HL-60 (cell line): ENCODE results near the gene DNAH2.

Source experiments
- DNase-seq, 2 experiments: peaks; one replicate each; pipeline ENCODE4 v3.0.0-alpha.2; 2010 to 2020; ENCODE audit warnings: low read depth in 1 of 2, low spot score in 1 of 2
- H3K27ac ChIP-seq: fragments of 250-450 bp; sonication (Bioruptor Pico); replicated peaks from 2 replicates; pipeline ENCODE4 v1.5.1; 2020; ENCODE audit warnings: mild to moderate bottlenecking, moderate library complexity
- H3K27me3 ChIP-seq: fragments of 250-450 bp; sonication (Bioruptor Pico); 2 replicates; pipeline ENCODE4 v1.5.1; 2021; ENCODE audit warnings: mild to moderate bottlenecking, moderate library complexity; ENCODE audit not compliant: insufficient read depth, poor library complexity, severe bottlenecking
- H3K4me3 ChIP-seq: replicated peaks from 2 replicates; pipeline ENCODE4 v1.5.1; 2011; ENCODE audit warnings: mild to moderate bottlenecking, control low read depth, low read length; ENCODE audit not compliant: insufficient read depth
- CTCF ChIP-seq: IDR thresholded peaks from one replicate; pipeline ENCODE4 v1.5.1; 2011; ENCODE audit warnings: low read length, control low read depth, inconsistent platforms; ENCODE audit not compliant: insufficient read depth
- GABPA ChIP-seq: IDR thresholded peaks from 2 replicates; pipeline ENCODE4 v1.6.1; 2012; ENCODE audit warnings: low read depth
- POLR2AphosphoS5 ChIP-seq: IDR thresholded peaks from 2 replicates; pipeline ENCODE4 v1.6.1; 2012; ENCODE audit warnings: low read depth
- REST ChIP-seq: IDR thresholded peaks from 2 replicates; pipeline ENCODE4 v1.6.1; 2012; ENCODE audit warnings: low read depth; ENCODE audit not compliant: insufficient replicate concordance
- SPI1 ChIP-seq: IDR thresholded peaks from 2 replicates; pipeline ENCODE4 v1.6.1; 2012; ENCODE audit warnings: low read depth, mild to moderate bottlenecking, borderline replicate concordance

DNAH2 gene

GRCh38 chr17:7701681-7702080 lies 15.9 kb upstream of the DNAH2 start:
- TF ChIP-seq GABPA = no peak
- no peak for TF ChIP-seq REST
- TF ChIP-seq POLR2AphosphoS5 = no peak
- no peak for TF ChIP-seq SPI1
- no peak for TF ChIP-seq CTCF
- no peak overlapping the region for H3K27ac ChIP-seq
- DNase-seq = no peak
- H3K4me3 ChIP-seq = no peak overlapping the region
- H3K27me3 ChIP-seq = peaks cover 5% of the 10 kb centered on the region

- H3K27ac ChIP-seq = no peak overlapping the region
- H3K4me3 ChIP-seq = no peak overlapping the region
- TF ChIP-seq CTCF (no peak), POLR2AphosphoS5 (no peak), GABPA (no peak), SPI1 (no peak), REST (no peak)
- no peak for DNase-seq
- peaks cover 6% of the 10 kb centered on the region for H3K27me3 ChIP-seq
Measured at GRCh38 chr17:7702776-7703175, 14.8 kb upstream of the DNAH2 start.

- Histone ChIP-seq H3K4me3 (no peak overlapping the region), H3K27ac (no peak overlapping the region), H3K27me3 (peaks cover 6% of the 10 kb centered on the region)
- TF ChIP-seq POLR2AphosphoS5 (no peak), SPI1 (no peak), CTCF (no peak), GABPA (no peak), REST (no peak)
- DNase-seq = no peak
Measured at GRCh38 chr17:7703584-7704479, 13.7 kb upstream of the DNAH2 start.
